Measurements from ENCODE around the gene MAPKAP1.

Gene MAPKAP1

DNA sequence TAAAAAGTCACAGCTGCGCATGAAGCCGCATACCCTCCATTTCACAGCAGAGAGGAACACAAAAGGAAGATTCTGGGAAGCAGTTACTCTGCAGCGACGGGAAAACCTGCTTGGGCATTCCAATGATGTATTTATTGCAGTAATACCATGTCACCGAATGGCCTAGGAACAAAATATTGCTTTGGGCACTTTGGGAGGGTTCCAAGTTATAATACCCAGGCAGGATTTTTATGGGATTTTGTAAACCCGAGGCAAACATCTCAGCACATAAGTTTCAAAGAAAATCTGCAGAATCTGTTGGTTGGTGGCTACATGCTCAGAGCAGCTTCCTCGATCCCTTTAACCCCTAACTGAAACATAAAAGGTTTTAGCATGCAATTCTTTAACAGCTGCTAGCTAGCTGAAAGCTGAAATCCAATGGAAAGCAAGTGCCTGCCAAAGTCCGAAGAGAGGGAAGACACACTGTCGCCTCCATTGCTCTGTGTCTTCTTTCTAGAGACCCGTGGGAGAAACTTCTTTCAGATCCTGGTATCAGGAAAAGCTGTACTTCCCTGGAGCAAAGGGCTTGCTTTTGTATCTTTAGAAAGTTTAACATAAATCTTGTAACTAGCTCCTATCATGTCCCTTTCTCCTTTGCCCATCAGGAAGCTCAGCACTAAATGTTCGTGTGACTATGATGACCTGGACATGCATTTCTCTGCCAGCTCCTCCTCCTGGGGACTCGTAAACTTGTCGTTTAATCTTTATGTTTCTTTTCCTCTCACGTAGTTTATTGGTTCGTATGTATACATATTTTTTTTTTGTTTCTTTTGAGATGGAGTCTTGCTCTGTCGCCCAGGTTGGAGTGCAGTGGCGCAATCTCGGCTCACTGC lies 195.0 kb downstream of the MAPKAP1 start:
- TF ChIP-seq POLR2AphosphoS5 (IDR thresholded peaks at IDR 0.05; ENCODE audit: low read depth, low read length) (no peak), SPI1 (IDR thresholded peaks at IDR 0.05; ENCODE audit: low read depth, low read length) (no peak)
- no peak for DNase-seq (ENCODE audit: insufficient read length, low spot score)
- no peak for FAIRE-seq

DNA sequence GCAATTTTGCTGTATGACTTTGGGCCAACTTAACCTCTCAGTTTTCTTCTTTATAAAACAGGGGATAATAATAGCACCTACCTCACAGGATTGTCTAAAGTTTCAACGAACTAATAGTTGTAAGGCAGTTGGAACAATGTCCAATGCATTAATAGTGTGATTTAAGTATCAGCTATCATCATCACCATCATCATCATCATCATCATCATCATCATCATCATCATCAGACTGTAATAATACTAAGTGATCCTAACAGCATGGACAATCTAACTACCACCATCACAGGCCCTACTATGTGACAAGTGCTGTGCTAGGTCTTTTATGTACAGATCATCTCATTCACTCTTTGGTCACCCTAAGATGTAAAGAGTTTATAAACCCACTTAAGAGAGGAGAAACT lies 196.0 kb downstream of the MAPKAP1 start:
- TF ChIP-seq POLR2AphosphoS5 (IDR thresholded peaks at IDR 0.05; ENCODE audit: low read depth, low read length) (no peak), POLR2A (IDR thresholded peaks at IDR 0.05; ENCODE audit: low read depth, low read length) (no peak), PAX5 (IDR thresholded peaks at IDR 0.05; ENCODE audit: insufficient read depth, low read length, severe bottlenecking) (no peak)
- no peak for DNase-seq (ENCODE audit: insufficient read length, low spot score)
- no peak for FAIRE-seq

DNA sequence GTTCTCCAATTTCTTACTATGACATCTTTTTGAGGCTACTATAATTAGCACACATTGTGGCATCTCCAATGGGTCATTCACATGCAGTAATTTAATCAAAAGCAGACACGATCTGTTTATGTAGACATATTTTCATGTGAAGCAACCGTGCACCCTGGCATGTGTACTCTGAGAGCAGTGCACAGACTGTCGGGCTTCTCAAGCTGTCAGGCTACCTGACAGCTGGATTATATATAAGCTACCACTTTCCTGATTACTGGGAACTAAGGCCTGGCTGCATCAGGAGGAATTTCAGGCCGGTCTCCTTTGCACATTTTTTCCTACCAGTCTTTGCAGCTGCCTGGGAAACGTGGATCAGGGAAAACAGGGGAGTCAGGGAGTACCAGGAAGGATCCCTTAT lies 197.5 kb downstream of the MAPKAP1 start:
- FAIRE-seq: no peak
- DNase-seq (ENCODE audit: insufficient read length, low spot score): no peak
- TF ChIP-seq PAX5 (IDR thresholded peaks at IDR 0.05; ENCODE audit: insufficient read depth, low read length, severe bottlenecking) (no peak), POLR2A (IDR thresholded peaks at IDR 0.05; ENCODE audit: low read depth, low read length) (no peak), TAF1 (IDR thresholded peaks at IDR 0.05; ENCODE audit: low read depth, low read length) (no peak)

DNA sequence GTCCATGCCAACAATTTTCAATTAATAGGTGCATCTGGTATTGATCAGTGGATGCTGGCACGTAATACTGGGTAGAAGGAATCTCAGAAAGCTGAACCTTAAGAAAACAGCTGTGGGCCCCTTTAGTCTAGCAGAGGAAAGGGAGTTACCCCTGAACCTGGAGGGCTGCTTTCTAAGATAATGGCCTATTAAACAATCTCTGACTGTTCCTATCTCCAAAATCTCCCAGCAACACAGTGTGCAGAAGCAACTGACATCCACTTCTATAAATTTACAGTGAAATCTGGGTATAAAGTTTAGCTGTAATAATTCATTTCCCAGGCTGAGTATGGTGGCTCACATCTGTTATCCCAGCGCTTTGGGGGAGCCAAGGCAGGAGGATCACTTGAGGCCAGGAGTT lies 198.8 kb downstream of the MAPKAP1 start:
- FAIRE-seq: no peak
- no peak for DNase-seq (ENCODE audit: insufficient read length, low spot score)
- TF ChIP-seq POU2F2 (IDR thresholded peaks at IDR 0.05; ENCODE audit: low read depth, low read length) (no peak), TAF1 (IDR thresholded peaks at IDR 0.05; ENCODE audit: low read depth, low read length) (no peak), SPI1 (IDR thresholded peaks at IDR 0.05; ENCODE audit: low read depth, low read length) (no peak), POLR2A (IDR thresholded peaks at IDR 0.05; ENCODE audit: low read depth, low read length) (no peak)

DNA sequence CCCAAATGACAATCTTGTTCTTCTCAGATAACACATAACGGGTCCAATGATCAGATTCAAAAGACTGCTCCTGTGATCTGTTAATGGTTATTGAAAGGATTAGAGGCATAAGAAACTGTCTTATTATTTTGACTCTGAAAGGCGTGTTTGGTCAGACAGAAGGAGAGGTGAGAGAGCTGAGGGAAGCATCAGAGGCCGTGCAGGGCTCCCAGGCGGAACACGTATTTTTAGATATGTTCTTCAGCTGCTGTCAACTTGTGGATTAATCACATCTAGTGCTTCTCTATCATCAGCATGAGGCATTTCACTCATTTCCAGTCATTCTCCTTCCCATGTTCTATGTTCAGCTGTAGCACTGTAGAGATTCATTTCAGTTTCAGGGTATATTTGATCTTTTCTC lies 199.8 kb downstream of the MAPKAP1 start:
- DNase-seq (ENCODE audit: insufficient read length, low spot score): no peak
- FAIRE-seq: no peak
- TF ChIP-seq POLR2A (IDR thresholded peaks at IDR 0.05; ENCODE audit: low read depth, low read length) (no peak), POU2F2 (IDR thresholded peaks at IDR 0.05; ENCODE audit: low read depth, low read length) (no peak), SPI1 (IDR thresholded peaks at IDR 0.05; ENCODE audit: low read depth, low read length) (no peak), POLR2AphosphoS5 (IDR thresholded peaks at IDR 0.05; ENCODE audit: low read depth, low read length) (no peak), TAF1 (IDR thresholded peaks at IDR 0.05; ENCODE audit: low read depth, low read length) (no peak), PAX5 (IDR thresholded peaks at IDR 0.05; ENCODE audit: insufficient read depth, low read length, severe bottlenecking) (no peak)

DNA sequence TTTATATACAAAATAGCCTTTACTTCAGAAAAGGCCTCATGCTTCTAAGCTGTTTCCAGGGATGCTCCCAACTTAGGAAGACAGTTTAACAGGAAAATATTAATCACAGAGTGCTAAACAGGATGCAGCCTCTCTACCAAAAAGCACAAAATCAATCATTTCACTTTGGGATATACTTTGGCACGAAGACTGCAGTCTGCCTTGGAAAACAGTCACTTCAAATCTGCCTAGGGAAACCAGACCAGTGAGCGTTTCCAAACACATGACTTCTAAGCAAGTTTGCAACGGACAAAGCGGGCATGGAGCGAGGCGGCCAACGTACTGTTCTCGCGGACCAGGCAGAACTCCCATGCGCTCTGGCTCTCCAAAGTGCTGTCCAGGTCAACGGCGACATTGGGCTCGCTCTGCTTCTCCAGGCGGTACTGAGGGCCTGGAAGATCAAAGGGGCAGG lies 201.0 kb downstream of the MAPKAP1 start:
- TF ChIP-seq SPI1 (IDR thresholded peaks at IDR 0.05; ENCODE audit: low read depth, low read length) (no peak), POLR2A (IDR thresholded peaks at IDR 0.05; ENCODE audit: low read depth, low read length) (no peak), POLR2AphosphoS5 (IDR thresholded peaks at IDR 0.05; ENCODE audit: low read depth, low read length) (no peak), TAF1 (IDR thresholded peaks at IDR 0.05; ENCODE audit: low read depth, low read length) (no peak), PAX5 (IDR thresholded peaks at IDR 0.05; ENCODE audit: insufficient read depth, low read length, severe bottlenecking) (no peak), POU2F2 (IDR thresholded peaks at IDR 0.05; ENCODE audit: low read depth, low read length) (no peak)
- no peak for DNase-seq (ENCODE audit: insufficient read length, low spot score)
- FAIRE-seq: no peak

DNA sequence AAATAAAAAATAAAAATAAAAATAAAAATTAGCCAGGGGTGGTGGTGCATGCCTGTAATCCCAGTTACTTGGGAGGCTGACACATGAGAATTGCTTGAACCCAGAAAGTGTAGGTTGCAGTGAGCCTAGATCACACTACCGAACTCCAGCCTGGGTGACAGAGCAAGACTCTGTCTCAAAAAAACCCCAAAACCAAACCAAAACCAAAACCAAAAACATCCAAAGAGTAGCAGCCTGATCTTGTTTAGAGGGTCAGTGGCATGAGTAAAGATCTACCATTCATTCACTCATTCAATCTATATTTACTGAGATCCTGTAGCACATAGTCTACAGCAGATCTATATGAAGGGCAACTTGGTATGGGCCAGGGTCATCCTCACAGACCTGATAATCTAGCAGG lies 202.4 kb downstream of the MAPKAP1 start:
- DNase-seq (ENCODE audit: insufficient read length, low spot score): no peak
- TF ChIP-seq POU2F2 (IDR thresholded peaks at IDR 0.05; ENCODE audit: low read depth, low read length) (no peak), PAX5 (IDR thresholded peaks at IDR 0.05; ENCODE audit: insufficient read depth, low read length, severe bottlenecking) (no peak), POLR2A (IDR thresholded peaks at IDR 0.05; ENCODE audit: low read depth, low read length) (no peak), TAF1 (IDR thresholded peaks at IDR 0.05; ENCODE audit: low read depth, low read length) (no peak), SPI1 (IDR thresholded peaks at IDR 0.05; ENCODE audit: low read depth, low read length) (no peak), POLR2AphosphoS5 (IDR thresholded peaks at IDR 0.05; ENCODE audit: low read depth, low read length) (no peak)
- no peak for FAIRE-seq

DNA sequence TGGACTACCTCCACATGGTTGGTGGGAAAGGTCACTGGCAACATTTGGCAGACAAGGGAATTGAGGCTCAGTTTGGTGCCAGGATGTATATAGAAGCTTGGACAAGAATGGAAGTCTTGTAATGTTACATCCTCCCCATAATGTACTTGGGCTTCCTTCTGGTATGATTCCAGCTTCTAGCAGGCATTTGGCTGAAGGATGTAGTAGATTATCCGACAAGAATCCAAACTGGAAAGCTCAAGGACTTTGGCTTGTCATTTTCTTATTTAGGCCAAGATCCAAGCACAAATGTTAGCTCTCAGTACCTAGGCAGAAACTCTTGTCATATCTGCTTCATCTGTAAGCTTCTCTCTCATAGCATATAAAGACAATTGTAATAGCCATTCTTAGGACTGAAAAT lies 209.1 kb downstream of the MAPKAP1 start:
- FAIRE-seq (no peak), DNase-seq (ENCODE audit: insufficient read length, low spot score) (no peak)
- no peak for TF ChIP-seq POU2F2 (IDR thresholded peaks at IDR 0.05; ENCODE audit: low read depth, low read length)
- no peak for TF ChIP-seq TAF1 (IDR thresholded peaks at IDR 0.05; ENCODE audit: low read depth, low read length)
- no peak for TF ChIP-seq SPI1 (IDR thresholded peaks at IDR 0.05; ENCODE audit: low read depth, low read length)
- no peak for TF ChIP-seq PAX5 (IDR thresholded peaks at IDR 0.05; ENCODE audit: insufficient read depth, low read length, severe bottlenecking)
- no peak for TF ChIP-seq POLR2A (IDR thresholded peaks at IDR 0.05; ENCODE audit: low read depth, low read length)
- no peak for TF ChIP-seq POLR2AphosphoS5 (IDR thresholded peaks at IDR 0.05; ENCODE audit: low read depth, low read length)

DNA sequence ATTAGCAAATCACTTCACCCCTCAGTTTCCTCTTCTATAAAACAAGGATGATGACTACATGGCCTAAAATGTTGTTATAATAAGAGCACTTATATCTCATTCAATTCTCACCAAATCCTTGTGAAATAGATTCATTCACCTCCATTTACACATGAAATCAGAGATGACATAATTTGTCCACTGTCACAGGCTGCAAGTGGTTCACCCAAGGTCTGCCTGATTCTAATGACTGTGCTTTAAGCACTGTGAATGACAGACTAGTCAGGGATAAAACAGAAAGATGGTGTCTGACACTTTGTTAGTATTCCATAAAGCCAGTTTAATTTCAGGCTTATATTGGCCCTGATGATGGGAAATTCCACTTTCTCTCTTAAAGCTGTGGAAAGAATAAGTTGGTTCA lies 209.5 kb downstream of the MAPKAP1 start:
- no peak for FAIRE-seq
- TF ChIP-seq SPI1 (IDR thresholded peaks at IDR 0.05; ENCODE audit: low read depth, low read length) (no peak), POLR2AphosphoS5 (IDR thresholded peaks at IDR 0.05; ENCODE audit: low read depth, low read length) (no peak), POU2F2 (IDR thresholded peaks at IDR 0.05; ENCODE audit: low read depth, low read length) (no peak), POLR2A (IDR thresholded peaks at IDR 0.05; ENCODE audit: low read depth, low read length) (no peak), TAF1 (IDR thresholded peaks at IDR 0.05; ENCODE audit: low read depth, low read length) (no peak), PAX5 (IDR thresholded peaks at IDR 0.05; ENCODE audit: insufficient read depth, low read length, severe bottlenecking) (no peak)
- DNase-seq (ENCODE audit: insufficient read length, low spot score): no peak

DNA sequence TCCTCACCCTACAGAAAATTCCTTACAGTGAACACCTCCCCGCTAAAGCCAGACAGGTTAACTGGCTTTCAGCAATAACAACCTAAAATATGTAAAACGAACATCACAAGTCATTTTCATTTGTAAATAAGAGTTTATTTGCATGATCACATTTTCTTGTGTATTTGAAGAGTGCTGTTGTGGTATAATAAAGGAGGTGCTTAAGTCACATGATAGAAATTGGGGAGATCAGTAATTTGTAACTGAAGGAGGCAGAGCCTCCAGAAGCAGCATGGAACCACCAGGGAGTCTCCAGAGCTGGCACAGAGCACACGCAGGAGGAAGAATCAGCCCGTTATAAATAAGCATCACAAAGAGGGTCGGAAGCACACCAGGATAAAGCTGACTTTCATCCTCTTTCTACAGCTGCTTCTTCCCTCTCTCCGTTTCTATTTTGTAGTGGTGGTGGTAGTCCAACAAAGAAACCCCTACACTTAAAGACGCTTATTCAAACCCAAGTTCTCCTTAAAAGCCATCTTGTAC lies 210.6 kb downstream of the MAPKAP1 start:
- TF ChIP-seq TAF1 (IDR thresholded peaks at IDR 0.05; ENCODE audit: low read depth, low read length) (no peak), POLR2A (IDR thresholded peaks at IDR 0.05; ENCODE audit: low read depth, low read length) (no peak), POU2F2 (IDR thresholded peaks at IDR 0.05; ENCODE audit: low read depth, low read length) (no peak), PAX5 (IDR thresholded peaks at IDR 0.05; ENCODE audit: insufficient read depth, low read length, severe bottlenecking) (no peak), SPI1 (IDR thresholded peaks at IDR 0.05; ENCODE audit: low read depth, low read length) (no peak), POLR2AphosphoS5 (IDR thresholded peaks at IDR 0.05; ENCODE audit: low read depth, low read length) (no peak)
- FAIRE-seq: no peak
- DNase-seq (ENCODE audit: insufficient read length, low spot score): no peak
